DMS153 (cell line): ENCODE measurements around the gene RSU1.
"Not testable (repeated sequence)": the region's sequence is repeated elsewhere in the genome, so short reads cannot be mapped to it uniquely, and the experiment has no call there.

Experiments used
- DNase-seq: peaks from one replicate; lab custom pipeline; 2025; lab: John Stamatoyannopoulos, UW

RSU1 gene

DNA sequence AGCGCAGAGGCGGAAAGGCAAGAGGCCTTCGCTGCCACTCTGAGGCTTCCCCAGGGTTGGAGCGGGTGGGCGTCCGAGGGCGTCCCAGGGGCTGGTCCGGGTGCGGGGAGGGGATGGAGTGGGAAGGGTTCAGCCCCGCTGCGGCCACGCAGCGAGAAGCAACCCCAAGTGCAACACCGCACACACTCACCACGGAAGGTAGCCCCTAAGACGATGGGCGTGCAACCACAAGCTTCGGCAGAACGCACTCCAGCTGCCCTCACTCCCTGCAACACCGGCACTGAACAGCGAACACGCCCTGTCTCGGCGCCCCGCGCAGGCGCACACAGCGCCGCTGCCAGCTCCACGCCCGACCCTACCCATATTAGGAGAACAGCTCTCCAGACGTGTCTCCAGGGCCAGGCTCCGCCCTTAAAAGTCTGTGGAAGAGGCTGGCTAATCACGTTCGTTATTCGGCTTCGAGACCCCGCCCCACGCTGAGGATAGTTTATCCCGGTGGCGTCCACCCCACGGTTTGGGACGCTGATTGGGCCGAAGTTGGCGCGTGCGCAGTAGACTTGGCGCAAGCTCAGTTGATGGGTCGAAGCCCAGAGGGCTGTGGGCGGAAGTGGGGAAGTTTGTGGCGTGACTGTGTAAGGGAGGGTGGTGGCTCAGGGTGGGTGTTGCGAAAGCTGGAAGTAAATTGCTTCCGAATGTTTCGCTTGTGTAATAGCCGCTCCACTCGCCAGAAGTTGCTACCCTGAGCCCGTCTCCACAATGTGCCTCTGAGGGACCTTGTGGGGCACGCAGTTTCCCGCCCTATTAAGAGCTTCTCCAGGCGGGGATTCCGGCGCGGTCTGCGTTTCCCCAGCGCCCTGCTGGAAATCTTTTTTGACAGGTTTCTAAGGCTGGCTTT, at the start of gene RSU1:
TSS of gene RSU1 (minus strand) at position 300 of the 895 bp plus-strand sequence. CDS start 343 bp downstream, outside the sequence.
- DNase-seq, result peak; percentile 96

DNA sequence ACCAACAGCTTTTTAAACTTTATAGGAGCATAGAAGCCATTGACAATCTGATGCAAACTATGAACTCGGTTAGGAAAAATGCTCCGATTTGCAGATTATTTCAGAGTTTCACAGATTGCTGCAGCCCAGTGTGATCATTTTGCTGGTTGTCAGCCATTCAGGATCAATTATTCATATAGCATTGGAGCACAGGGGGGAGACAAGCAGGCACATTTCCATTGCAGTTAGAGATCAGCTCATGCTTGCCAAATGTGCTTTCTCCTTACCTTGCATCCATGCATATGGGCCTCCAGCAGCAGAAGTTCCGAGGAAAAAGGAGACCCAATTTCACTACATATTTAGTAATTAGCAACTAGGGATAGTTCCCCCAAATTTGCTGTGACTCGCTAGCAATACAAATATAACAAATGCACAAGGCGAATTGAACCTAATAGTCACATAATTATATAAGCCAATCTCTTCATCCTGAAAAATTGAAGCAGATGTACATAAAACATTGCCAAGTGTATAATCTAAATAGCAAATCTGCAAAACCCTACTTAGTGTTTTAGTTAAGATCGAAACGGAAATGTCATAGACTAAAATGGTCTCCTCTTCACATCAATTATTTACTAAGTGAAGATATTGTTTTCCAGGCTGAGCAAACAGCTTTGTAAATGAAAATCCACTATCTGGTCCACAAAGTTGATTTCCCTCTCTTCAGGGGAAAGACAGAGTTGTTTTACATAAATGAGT, 49.5 kb upstream of the RSU1 start:
- DNase-seq, result no peak

DNA sequence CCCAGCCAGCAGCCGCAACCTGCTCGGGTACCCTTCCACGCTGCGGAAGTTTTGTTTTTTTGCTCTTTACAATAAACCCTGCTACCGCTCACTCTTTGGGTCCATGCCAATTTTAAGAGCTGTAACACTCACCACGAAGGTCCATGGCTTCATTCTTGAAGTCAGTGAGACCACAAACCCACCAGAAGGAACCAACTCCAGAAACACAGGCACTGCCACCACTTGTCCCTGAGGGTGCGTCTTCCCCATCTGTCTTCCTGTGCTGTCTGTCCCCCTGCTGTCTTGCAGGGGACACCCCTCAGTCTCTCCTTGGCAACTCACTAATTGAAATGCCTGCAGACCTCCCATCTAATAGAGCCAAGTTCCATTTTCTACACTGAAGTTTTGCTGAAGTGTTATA, 48.5 kb upstream of the RSU1 start:
- DNase-seq, result no peak

DNA sequence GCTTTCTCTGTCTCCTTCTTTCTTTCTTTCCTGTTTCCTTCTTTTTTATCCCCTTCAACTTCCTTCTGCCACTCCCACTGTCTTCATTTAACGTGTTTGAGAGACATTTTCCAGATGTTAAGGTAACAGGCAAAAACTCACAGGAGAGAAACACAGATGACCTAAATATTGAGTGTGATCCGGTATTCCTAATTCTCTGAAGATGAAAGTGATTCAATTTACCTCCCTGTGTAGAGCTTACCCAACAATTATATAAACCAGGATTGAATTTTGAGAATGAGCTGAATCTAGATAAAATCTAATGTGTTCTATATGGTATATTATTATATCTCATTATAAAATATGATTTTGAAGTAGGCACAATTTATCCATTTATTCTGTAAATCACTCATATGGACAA, 46.5 kb upstream of the RSU1 start:
- DNase-seq, result no peak

DNA sequence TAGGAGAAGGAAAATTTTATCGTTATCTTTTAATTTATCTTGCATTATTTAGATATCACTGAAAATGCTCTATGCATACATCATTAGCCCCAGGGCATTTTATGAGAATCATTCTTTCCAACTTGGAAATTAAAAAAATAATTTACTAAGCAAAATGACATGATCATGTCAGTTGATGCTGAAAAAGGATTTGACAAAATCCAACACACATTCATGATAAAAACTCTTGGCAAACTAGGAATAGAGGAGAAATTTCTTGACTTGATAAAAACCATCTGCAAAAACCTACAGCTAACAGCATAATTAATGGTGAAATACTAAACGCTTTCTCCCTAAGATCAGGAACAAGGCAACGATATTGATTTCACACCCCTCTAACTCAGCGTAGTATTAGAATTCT, 40.2 kb upstream of the RSU1 start:
- DNase-seq, result no peak

DNA sequence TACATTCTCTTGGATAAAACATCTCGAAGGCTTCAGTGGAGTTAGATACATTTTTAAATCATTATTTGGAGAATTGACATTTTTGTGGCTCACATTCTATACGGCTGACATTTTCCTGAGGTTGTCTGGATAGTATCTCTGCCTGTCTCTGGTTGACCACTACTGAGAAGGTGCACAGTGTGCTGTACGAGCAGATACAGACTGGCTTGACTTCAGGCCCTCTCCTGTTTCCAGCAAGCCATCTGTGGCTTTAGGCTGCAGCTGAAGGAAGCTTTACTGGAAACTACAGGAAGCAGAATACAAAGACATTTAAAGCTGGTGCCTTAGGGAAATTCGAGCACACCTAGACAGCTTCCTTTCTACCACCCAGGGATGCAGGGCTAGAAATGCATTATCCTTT, 39.3 kb upstream of the RSU1 start:
- peak; percentile 16 for DNase-seq

DNA sequence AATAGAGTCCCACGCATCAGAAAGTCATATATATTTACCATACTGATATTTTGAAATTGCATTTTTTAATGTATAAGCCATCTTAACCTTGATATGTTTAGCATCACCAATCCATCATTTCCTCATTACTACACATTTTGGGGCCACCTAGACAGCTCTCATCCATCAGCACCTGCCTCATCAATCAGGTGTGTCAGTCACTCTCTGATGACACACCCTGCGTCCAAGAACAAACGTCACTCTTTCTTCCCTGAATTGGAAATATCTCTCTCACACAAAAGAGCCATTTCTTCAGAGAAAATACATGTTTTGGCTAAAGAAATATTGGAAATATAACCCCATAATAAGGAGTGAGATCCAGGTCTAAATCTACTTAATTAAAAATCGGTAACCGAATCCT, 38.9 kb upstream of the RSU1 start:
- no peak for DNase-seq

DNA sequence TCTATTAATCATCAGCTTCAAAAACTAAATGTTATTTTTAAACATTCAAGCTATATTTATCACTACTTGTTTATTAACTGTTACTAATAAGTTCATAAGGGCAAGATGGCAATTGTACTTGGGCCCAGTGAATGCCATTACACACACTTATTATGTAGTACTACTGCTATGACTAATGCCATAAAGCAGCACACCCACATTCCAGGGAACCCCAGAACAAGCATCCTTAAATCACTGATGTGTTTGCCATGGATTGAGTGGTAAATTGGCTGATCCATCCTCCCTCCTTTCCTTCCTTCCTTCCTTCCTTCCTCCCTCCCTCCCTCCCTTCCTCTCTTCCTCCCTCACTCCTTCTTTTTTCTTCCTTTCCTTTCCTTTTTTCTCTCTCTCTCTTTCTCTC, 37.4 kb upstream of the RSU1 start:
- no peak for DNase-seq

DNA sequence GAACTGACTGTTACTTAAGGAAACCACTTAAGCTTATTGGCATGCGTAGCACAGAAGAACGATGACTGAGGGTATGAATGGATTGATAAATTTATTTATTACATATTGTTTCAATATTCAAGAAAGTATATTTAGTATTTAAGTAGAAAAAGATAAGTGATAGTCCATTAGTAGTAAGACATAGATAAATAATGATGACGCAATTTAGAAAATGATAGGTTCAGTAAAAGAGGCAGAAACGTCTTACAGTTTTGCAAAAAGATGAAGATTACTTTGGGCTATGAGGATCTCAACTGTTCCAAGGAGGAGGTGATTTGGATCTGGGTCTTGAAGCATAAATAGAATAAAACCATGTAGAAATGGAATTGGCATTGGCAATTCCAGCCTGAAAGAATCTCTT, 36.6 kb upstream of the RSU1 start:
- no peak for DNase-seq

DNA sequence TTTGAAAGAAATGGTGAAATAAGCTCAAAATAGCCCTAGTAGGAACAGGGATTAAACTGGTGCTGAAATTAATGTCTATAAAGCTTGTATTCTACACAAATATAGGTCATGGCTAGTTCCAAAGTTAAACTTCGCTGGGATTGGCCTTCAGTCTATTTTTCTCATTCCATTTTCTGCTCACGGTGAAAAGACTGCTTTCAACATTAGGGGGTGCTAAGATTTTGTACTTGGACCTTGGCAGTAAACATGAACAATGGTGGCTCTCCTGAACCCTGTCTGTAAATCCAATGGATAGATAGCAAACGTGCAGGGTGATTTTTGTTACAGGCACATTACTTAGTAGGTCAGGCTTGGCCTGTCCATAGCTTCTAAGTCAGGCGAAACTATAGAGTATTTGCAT, 36.0 kb upstream of the RSU1 start:
- DNase-seq, result no peak

DNA sequence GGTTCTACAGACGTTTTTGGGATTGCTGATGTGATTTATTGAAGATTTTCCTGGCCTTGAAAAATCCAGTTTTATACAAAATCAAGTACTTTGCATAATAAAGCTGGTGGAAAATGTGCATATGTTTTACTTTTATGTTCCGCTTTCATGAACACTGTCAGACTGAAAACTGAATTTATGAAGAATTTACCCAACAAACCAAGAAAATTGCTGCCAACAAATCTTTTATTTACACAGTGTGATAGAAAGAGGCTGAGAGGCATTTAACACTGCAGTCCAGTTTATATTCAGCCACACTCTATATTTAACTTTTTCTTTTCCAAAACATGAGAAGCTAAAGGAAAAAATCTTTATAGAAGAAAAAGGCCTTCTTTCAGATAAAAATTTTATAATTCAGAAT, 35.4 kb upstream of the RSU1 start:
- DNase-seq, result no peak

DNA sequence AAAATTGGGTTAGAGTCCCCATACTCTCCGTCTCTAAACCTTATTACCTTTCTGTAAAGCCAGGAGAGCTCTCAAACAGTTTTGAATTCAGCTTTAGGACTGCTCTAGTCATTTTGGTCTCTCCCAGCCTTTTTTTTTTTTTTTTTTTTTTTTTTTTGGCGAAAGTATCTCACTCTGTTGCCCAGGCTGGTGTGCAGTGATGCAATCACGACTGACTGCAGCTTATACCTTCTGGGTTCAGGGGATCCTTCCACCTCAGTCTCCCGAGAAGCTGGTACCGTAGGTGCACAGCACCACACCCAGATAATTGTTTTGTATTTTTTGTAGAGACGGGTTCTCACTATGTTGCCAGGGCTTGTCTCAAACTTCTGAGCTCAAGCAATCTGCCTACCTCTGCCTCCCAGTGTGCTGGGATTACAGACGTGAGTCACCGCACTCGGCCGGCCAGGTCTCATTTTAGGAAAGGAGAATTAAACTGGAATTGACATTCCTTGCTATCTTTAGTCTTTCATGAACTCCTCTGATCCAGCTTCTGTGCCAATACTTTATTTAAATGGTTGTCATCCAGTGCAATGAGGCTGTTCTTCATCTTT, 31.4 kb upstream of the RSU1 start:
- DNase-seq, result no peak

DNA sequence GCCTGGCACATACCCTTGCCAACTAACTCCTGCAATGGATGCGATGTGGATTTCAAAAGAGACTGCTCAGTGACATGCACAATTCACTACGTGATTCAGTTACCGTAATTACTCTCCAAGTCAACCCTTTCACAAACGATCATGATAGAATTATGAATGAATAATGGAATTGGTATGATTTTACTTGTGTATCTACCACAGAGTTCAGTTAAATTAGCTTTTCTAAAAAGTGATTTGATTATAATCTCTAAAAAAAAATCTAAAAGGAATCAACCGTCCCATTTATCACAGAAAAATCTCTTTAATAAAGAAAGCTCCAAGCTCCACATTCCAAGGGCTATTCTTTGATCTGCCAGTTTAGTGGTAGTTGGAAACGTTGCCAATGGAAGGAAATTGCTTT, 30.4 kb upstream of the RSU1 start:
- DNase-seq, result no peak

DNA sequence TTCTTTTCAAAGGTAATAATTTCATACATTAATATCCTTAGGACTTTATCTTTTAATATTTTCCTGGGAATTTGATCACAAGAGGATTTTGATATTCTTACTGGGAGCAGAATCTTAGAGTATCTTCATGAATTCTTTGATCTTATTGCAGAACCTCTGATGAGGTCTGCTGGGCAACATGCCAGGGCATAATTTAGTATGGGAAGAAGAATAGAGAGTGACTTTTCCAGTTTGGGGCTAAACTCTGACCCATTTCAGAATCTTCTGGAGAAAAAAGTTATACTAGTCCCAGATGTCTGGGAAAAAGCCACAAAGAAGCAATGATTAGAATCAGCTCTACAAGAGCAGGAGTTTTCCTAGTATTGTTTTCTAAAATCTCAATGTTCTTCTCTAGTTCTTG, 28.0 kb upstream of the RSU1 start:
- no peak for DNase-seq

DNA sequence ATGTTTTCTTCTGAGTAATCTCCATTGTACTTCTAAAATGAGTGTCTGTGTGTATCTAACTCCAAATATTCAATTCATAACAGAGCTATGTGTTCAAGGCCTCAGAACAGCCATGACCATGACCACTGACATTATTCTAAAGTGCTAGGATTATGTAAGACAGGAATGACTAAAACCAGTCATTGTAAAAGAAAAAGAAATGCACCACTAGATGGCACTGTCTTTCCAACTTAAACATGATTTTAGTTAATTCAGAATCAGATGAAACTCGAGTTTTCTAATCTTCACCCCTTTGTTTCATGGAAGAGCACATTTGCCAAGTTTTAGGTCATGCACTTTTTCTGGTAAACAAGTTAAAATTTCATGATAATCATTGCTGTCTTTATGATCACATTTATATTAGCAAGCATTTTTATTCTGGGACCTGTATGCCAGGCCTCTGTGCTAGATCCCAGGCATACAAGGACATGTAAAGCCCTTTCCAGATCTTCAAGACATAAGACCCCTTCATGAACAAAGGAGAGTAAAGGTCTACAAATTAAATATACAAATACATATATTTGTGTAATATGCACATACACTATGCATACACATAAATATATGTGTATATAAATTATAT, 26.1 kb upstream of the RSU1 start:
- peak; percentile 25 for DNase-seq

DNA sequence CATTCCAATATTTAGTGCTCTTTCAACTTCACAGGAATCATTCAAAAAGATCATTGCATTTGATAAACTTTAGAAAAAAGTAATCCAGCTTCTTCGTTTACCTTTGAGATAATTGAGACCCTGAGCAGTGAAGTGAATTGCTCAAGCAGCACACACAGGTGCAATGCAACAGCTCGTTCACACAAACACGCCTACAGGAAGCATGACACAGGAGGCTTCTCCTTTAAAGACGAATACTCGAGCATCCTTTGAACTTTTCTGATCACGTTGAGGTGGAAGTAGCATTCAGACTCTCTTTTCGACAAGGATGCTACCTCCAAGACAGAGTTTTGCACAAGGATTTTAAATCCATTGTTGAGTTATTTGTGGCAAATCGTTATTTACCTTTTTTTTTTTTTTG, 18.0 kb upstream of the RSU1 start:
- no peak for DNase-seq

DNA sequence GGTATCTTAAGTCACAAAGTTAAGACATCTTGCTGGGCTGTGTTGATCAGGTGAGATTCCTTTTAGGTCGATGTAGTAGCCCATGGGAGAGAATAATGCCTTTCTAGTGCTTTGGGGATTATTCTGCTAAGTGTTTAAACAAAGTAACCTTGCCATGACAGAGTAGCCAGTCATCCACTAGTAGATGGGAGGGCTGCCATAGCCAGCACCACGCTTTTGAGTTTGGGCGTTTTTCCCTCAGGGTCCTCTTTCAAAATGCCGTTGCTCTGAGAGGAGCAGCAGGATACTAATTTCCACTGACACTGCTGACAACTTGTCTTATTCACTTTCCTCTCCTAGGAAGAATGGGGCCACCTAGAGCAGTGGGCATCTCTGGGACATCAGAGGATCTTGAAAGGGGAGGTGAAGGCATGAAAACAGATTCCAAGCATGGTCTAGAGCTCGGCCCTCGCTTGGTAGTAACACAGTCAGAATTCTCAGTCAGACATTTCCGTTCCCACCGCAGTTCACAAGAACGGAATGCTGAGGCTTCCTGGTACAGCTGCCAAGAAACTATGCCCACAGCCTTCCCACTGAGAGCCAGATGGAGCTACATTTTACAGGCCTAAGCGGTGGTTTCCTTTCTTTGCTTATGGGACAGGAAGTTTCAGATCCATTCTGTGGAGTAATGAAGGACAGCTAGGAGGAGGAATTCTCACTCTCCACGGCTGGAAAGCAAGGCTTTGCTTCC, 15.3 kb upstream of the RSU1 start:
- peak; percentile 41 for DNase-seq

DNA sequence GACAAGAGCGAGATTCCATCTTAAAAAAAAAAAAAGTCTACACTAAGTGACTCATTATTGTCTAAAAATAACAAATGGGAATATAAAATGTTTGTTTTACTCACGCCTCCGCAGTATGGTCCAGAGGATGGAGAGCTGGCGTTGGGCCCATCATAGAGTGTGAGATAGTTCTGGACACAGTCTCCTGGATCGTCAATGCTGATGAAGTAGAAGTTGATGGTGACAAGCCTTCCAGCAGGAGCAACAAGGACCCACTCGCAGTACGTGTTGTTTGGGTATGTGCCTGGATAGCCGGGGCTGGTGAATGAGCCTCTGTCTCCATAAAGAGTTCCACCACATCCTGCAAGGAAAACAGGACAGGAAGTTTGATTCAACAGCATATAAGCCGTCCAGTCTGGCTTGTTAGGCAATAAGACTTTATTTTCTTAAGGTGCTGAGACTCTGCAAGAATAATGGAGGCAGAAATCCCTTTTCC, 11.5 kb upstream of the RSU1 start:
- DNase-seq, result no peak

DNA sequence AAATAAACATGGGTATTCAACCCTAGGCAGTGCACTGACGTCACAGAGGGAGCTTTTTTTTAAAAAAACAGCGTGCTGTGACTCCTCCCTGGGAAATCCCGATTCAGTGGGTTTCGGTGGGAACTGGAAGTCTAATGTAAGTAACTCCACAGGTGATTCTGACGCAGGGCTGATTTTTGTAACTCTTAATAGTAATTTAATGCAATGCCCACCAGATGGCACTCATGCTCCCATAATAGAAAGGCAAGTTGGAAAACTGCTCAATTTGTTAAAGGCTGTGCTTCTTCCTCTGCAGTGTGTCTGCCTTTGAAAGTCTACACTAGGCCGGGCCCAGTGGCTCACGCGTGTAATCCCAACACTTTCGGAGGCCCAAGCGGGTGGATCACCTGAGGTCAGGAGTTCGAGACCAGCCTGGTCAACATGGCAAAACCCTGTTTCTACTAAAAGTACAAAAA, 10.9 kb upstream of the RSU1 start:
- peak; percentile 36 for DNase-seq

DNA sequence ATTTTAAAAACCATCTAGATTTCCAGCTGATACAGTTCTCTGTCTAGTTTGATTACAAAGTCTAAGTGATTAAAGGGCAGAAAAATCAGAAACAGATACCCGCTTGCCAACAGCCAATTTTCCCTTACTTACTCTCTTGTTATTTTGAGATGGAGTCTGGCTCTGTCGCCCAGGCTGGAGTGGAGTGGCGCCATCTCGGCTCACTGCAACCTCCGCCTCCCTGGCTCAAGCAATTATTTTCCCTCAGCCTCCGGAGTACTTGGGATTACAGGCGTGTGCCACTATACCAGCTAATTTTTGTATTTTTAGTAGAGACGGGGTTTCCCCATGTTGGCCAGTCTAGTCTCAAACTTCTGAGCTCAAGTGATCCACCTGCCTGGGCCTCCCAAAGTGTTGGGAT, 10.2 kb upstream of the RSU1 start:
- DNase-seq, result not testable (repeated sequence)

DNA sequence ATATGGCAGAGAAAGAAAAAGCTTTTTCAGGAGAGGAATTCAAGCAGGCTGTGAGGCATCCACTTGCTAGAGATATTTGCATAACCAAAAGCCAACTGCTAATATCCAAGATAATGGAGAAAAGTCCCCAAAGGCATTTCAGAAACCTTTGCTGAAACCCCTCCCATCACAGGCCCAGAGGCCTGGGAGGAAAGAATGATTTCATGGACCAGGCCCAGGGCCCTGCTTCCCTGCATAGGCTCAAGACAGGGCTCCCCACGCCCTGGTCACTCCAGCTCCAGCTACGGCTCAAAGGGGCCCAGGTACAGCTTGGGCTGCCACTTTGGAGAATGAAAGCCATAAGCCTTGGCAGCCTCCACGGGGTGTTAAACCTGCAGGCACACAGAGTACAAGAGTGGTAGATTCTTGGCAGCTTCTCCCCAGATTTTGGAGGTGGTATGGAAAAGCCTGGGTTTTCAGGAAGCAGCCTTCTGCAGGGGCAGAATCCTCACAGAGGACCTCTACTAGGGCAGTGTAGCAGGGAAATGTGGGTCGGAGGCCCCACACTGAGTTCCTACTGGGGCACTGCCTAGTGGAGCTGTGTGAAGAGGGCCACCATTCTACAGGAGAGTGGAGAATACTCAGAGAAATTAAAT, 5.6 kb upstream of the RSU1 start:
- DNase-seq, result no peak
